ENCODE measurements around the gene NOPCHAP1.

DNA sequence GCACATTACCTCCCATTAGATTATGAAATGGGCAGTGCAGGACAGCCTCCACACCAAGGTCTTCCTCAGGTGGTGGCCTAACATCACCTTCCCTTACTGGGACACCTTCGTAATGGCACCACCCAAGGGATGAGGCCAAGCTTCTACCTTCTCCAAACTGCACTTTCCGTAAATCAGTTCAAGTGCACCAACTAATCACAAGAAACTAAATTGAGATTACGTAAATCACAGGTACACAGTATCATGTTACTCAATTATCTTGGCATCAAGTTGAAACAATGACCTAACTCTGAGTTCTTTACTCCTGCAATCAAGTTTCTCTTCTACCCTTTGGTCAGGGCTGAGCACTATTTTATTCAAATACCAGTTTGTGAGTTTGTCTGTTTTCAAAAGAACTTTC is 41.9 kb upstream of the NOPCHAP1 start:
- TF ChIP-seq, protein P1, sequence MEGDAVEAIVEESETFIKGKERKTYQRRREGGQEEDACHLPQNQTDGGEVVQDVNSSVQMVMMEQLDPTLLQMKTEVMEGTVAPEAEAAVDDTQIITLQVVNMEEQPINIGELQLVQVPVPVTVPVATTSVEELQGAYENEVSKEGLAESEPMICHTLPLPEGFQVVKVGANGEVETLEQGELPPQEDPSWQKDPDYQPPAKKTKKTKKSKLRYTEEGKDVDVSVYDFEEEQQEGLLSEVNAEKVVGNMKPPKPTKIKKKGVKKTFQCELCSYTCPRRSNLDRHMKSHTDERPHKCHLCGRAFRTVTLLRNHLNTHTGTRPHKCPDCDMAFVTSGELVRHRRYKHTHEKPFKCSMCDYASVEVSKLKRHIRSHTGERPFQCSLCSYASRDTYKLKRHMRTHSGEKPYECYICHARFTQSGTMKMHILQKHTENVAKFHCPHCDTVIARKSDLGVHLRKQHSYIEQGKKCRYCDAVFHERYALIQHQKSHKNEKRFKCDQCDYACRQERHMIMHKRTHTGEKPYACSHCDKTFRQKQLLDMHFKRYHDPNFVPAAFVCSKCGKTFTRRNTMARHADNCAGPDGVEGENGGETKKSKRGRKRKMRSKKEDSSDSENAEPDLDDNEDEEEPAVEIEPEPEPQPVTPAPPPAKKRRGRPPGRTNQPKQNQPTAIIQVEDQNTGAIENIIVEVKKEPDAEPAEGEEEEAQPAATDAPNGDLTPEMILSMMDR (conservative IDR thresholded peaks at IDR 0.05) = no peak
- TF ChIP-seq ZFX (IDR thresholded peaks at IDR 0.05) = no peak
